SK-N-MC (cell line): ENCODE results near the gene DCLK1.

Source experiments
- DNase-seq: peaks from one replicate; pipeline ENCODE4 v3.0.0-alpha.2; 2011; ENCODE audit warnings: low read depth, low spot score
- H3K27ac ChIP-seq: fragments of 200-600 bp; sonication (generic); 2 replicates; pipeline ENCODE4 v1.5.1; 2016; ENCODE audit warnings: mixed run types
- H3K36me3 ChIP-seq: fragments of 200-600 bp; sonication (generic); 2 replicates; pipeline ENCODE4 v1.6.1; 2017; ENCODE audit warnings: antibody characterized with exemption, low read length, mixed read lengths; ENCODE audit not compliant: insufficient read depth
- H3K4me3 ChIP-seq: fragments of 200-600 bp; sonication (generic); 2 replicates; pipeline ENCODE4 v1.5.1; 2016
- H3K9ac ChIP-seq: fragments of 200-600 bp; sonication (generic); 2 replicates; pipeline ENCODE4 v1.8.0; 2017; ENCODE audit warnings: mixed run types, mixed read lengths; ENCODE audit not compliant: insufficient read length
- H3K9me3 ChIP-seq: fragments of 200-600 bp; sonication (generic); 2 replicates; pipeline ENCODE4 v1.6.1; 2017; ENCODE audit warnings: low read depth, mild to moderate bottlenecking, antibody characterized with exemption, low read length, moderate library complexity, mixed read lengths
- EZH2 ChIP-seq: fragments of 200-600 bp; sonication (generic); IDR thresholded peaks from one replicate; pipeline ENCODE4 v1.6.1; 2017; ENCODE audit warnings: antibody characterized with exemption
- FOXP2 ChIP-seq: optimal IDR thresholded peaks from 2 replicates; pipeline ENCODE3; 2011; ENCODE audit warnings: mild to moderate bottlenecking, moderate library complexity; ENCODE audit not compliant: insufficient read depth; ENCODE audit errors: extremely low read length, control extremely low read depth
- POLR2AphosphoS5 ChIP-seq: IDR thresholded peaks from 2 replicates; pipeline ENCODE4 v1.6.1; 2012; ENCODE audit warnings: mild to moderate bottlenecking, low read depth, low read length, borderline replicate concordance

DCLK1 gene

GRCh38 chr13:35830850-35831450 is 300.2 kb downstream of the DCLK1 start:
- TF ChIP-seq FOXP2 (no peak), EZH2 (no peak)
- Histone ChIP-seq H3K9me3 (no peaks in the 10 kb centered on the region), H3K4me3 (no peak overlapping the region), H3K36me3 (no peaks in the 10 kb centered on the region), H3K9ac (no peak overlapping the region), H3K27ac (no peak overlapping the region)
- DNase-seq = no peak

GRCh38 chr13:35826626-35827254 is 304.4 kb downstream of the DCLK1 start:
- no peak overlapping the region for H3K9ac ChIP-seq
- H3K27ac ChIP-seq = no peak overlapping the region
- no peak for DNase-seq
- TF ChIP-seq FOXP2 = no peak
- TF ChIP-seq EZH2 = no peak
- TF ChIP-seq POLR2AphosphoS5 = no peak
- no peaks in the 10 kb centered on the region for H3K9me3 ChIP-seq
- H3K36me3 ChIP-seq = no peaks in the 10 kb centered on the region
- no peak overlapping the region for H3K4me3 ChIP-seq

GRCh38 chr13:35824825-35825224 is 306.4 kb downstream of the DCLK1 start:
- no peak overlapping the region for H3K4me3 ChIP-seq
- no peak overlapping the region for H3K9ac ChIP-seq
- no peaks in the 10 kb centered on the region for H3K9me3 ChIP-seq
- H3K27ac ChIP-seq = no peak overlapping the region
- TF ChIP-seq POLR2AphosphoS5 = no peak
- no peak for TF ChIP-seq FOXP2
- TF ChIP-seq EZH2 = no peak
- DNase-seq = no peak
- H3K36me3 ChIP-seq = no peaks in the 10 kb centered on the region

GRCh38 chr13:35824395-35824794 is 306.8 kb downstream of the DCLK1 start:
- no peak overlapping the region for H3K4me3 ChIP-seq
- DNase-seq = no peak
- H3K36me3 ChIP-seq = no peaks in the 10 kb centered on the region
- TF ChIP-seq EZH2 = no peak
- no peak for TF ChIP-seq POLR2AphosphoS5
- TF ChIP-seq FOXP2 = no peak
- H3K27ac ChIP-seq = no peak overlapping the region
- no peak overlapping the region for H3K9ac ChIP-seq
- H3K9me3 ChIP-seq = no peaks in the 10 kb centered on the region

- Histone ChIP-seq H3K27ac (no peak overlapping the region), H3K9me3 (no peaks in the 10 kb centered on the region), H3K36me3 (no peaks in the 10 kb centered on the region), H3K4me3 (no peak overlapping the region), H3K9ac (no peak overlapping the region)
- DNase-seq = no peak
- TF ChIP-seq FOXP2 (no peak), POLR2AphosphoS5 (no peak), EZH2 (no peak)
Measured at GRCh38 chr13:35822666-35823065, 308.5 kb downstream of the DCLK1 start.

- no peak overlapping the region for H3K27ac ChIP-seq
- H3K9me3 ChIP-seq = no peaks in the 10 kb centered on the region
- no peak overlapping the region for H3K4me3 ChIP-seq
- no peaks in the 10 kb centered on the region for H3K36me3 ChIP-seq
- DNase-seq = peak; percentile 24
- no peak overlapping the region for H3K9ac ChIP-seq
- no peak for TF ChIP-seq POLR2AphosphoS5
- no peak for TF ChIP-seq FOXP2
- no peak for TF ChIP-seq EZH2
Measured at GRCh38 chr13:35818633-35819067, 312.5 kb downstream of the DCLK1 start.

GRCh38 chr13:35817642-35818607 is 313.3 kb downstream of the DCLK1 start:
- no peak for TF ChIP-seq EZH2
- TF ChIP-seq FOXP2 = no peak
- no peak for TF ChIP-seq POLR2AphosphoS5
- no peak for DNase-seq
- no peak overlapping the region for H3K4me3 ChIP-seq
- H3K9ac ChIP-seq = no peak overlapping the region
- no peak overlapping the region for H3K27ac ChIP-seq
- no peaks in the 10 kb centered on the region for H3K9me3 ChIP-seq
- H3K36me3 ChIP-seq = no peaks in the 10 kb centered on the region

- TF ChIP-seq EZH2 (no peak), POLR2AphosphoS5 (no peak), FOXP2 (no peak)
- Histone ChIP-seq H3K27ac (no peak overlapping the region), H3K36me3 (no peaks in the 10 kb centered on the region), H3K4me3 (no peak overlapping the region), H3K9me3 (no peaks in the 10 kb centered on the region), H3K9ac (no peak overlapping the region)
- no peak for DNase-seq
Measured at GRCh38 chr13:35814605-35815011, 316.6 kb downstream of the DCLK1 start.
